Measurements from ENCODE around the gene MED13.
"Not testable (repeated sequence)": the region's sequence is repeated elsewhere in the genome, so short reads cannot be mapped to it uniquely, and the experiment has no call there.

MED13 gene

GRCh38 chr17:62090021-62090824, 25.1 kb upstream of the MED13 start:
- no peak for DNase-seq

GRCh38 chr17:62089334-62089733, 24.3 kb upstream of the MED13 start:
- DNase-seq: no peak

- DNase-seq: no peak
These were observed 21.7 kb upstream of the MED13 start for GRCh38 chr17:62086737-62087136.

- DNase-seq: no peak
These were observed 20.7 kb upstream of the MED13 start for GRCh38 chr17:62085511-62086408.

- DNase-seq: no peak
These were observed 19.5 kb upstream of the MED13 start for GRCh38 chr17:62084585-62084984.

- no peak for DNase-seq
These were observed 18.6 kb upstream of the MED13 start for GRCh38 chr17:62083651-62084050.

GRCh38 chr17:62080647-62081046, 15.6 kb upstream of the MED13 start:
- no peak for DNase-seq

GRCh38 chr17:62078009-62078408, 12.9 kb upstream of the MED13 start:
- DNase-seq: no peak

- DNase-seq: no peak
These were observed 12.0 kb upstream of the MED13 start for GRCh38 chr17:62076864-62077788.

- no peak for DNase-seq
These were observed 10.3 kb upstream of the MED13 start for GRCh38 chr17:62075308-62075815.

- DNase-seq: no peak
These were observed 8.9 kb upstream of the MED13 start for GRCh38 chr17:62073993-62074392.

GRCh38 chr17:62072855-62073254, 7.8 kb upstream of the MED13 start:
- not testable (repeated sequence) for DNase-seq

GRCh38 chr17:62070900-62071299, 5.8 kb upstream of the MED13 start:
- DNase-seq: no peak

GRCh38 chr17:62067165-62068145, 2.4 kb upstream of the MED13 start:
- DNase-seq: no peak

- DNase-seq: peak; percentile 99
These were observed 762 bp upstream of the MED13 start for GRCh38 chr17:62065611-62066468.

GRCh38 chr17:62064029-62064790, 868 bp downstream of the MED13 start:
- DNase-seq: peak; percentile 51

- DNase-seq: no peak
These were observed 2.1 kb downstream of the MED13 start for GRCh38 chr17:62062944-62063343.

- DNase-seq: no peak
These were observed 2.8 kb downstream of the MED13 start for GRCh38 chr17:62062302-62062701.

GRCh38 chr17:62059414-62059813, 5.7 kb downstream of the MED13 start:
- DNase-seq: no peak

GRCh38 chr17:62058611-62059010, 6.5 kb downstream of the MED13 start:
- no peak for DNase-seq
